ENCODE measurements around the gene CHD6. TPM values are rescaled to one million over a fixed set of nuclear protein-coding genes. Genes with fewer than 3 reads are reported as not detected.
A peak's percentile ranks its signal among the peaks of the same experiment; 100 is the strongest.

CHD6 gene
- total and polyA plus RNA-seq, 2 of the 13 experiments (the other 11 are each of a cell fraction or from before 2014, with no cell fraction given), result 14.4 to 52.0 TPM

DNA sequence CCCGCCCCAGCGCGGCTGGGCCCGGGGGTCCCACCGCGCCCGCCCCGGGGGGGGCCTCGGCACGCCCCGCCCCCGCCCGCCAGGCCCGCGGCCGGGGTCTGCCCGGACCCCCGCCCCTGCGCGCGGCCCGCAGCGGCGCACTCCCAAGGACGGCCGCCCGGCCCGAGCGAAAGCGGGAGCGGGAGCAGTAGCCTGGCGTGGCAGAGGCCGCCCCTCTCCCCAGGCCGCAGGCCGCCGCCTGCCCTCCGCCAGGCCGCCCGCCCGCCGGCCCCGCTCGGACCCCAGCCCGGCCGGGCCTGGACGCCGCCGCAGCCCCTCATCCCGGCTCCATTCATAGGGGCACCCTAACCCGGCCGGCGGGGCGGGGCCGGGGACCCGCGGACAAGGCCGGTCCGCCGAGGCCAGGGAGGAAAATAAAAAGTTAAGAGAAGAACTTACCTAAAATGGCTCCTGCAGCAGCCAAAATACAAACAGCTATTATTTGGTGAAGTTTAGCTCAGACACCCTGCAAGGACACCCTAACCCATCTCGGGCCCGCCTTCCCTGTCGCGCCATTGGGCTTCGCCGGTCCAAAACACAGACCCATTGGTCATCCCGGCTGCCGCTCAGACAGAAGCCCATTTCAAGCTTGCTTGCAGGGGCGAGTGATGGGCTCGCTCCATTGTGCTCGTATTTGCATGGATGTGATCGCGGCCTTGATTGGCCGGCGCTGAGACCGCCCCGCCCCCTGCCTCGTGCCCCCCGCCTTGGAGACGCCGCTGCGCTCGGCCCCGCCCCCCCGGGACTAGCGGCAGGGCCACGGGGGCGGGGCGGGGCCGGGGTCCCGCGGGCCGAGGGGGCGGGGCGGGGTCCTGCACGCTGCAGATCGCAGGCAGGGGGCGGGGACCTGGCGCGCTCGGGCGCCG is at the start of gene CHD6 (continued):
- TF ChIP-seq, protein P1, sequence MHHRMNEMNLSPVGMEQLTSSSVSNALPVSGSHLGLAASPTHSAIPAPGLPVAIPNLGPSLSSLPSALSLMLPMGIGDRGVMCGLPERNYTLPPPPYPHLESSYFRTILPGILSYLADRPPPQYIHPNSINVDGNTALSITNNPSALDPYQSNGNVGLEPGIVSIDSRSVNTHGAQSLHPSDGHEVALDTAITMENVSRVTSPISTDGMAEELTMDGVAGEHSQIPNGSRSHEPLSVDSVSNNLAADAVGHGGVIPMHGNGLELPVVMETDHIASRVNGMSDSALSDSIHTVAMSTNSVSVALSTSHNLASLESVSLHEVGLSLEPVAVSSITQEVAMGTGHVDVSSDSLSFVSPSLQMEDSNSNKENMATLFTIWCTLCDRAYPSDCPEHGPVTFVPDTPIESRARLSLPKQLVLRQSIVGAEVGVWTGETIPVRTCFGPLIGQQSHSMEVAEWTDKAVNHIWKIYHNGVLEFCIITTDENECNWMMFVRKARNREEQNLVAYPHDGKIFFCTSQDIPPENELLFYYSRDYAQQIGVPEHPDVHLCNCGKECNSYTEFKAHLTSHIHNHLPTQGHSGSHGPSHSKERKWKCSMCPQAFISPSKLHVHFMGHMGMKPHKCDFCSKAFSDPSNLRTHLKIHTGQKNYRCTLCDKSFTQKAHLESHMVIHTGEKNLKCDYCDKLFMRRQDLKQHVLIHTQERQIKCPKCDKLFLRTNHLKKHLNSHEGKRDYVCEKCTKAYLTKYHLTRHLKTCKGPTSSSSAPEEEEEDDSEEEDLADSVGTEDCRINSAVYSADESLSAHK (CRISPR knock-in tag; IDR thresholded peaks at IDR 0.05; ENCODE audit: borderline replicate concordance), result 0 out of 2 replicates have a peak, but pooled peaks have one; percentile 78
- TF ChIP-seq TBX2 (CRISPR knock-in tag; IDR thresholded peaks at IDR 0.05; ENCODE audit: borderline replicate concordance) (peak; percentile 43), SALL1 (CRISPR knock-in tag; IDR thresholded peaks at IDR 0.05) (peak; percentile 36), ELF1 (CRISPR knock-in tag; IDR thresholded peaks at IDR 0.05) (0 out of 2 replicates have a peak, but pooled peaks have one; percentile 58), NFYB (CRISPR knock-in tag; IDR thresholded peaks at IDR 0.05) (peak; percentile 99), ZBTB42 (CRISPR knock-in tag; IDR thresholded peaks at IDR 0.05) (no peak), ZNF543 (CRISPR knock-in tag; IDR thresholded peaks at IDR 0.05) (no peak), XBP1 (CRISPR knock-in tag; IDR thresholded peaks at IDR 0.05) (no peak), YEATS2 (CRISPR knock-in tag; IDR thresholded peaks at IDR 0.05; ENCODE audit: borderline replicate concordance) (peak; percentile 80; the same call in 1 of the 2 replicates), RBFOX2 (IDR thresholded peaks at IDR 0.05; ENCODE audit: low read depth, low read length) (peak; percentile 85), ZNF747 (CRISPR knock-in tag; IDR thresholded peaks at IDR 0.05; ENCODE audit: borderline replicate concordance) (0 out of 2 replicates have a peak, but pooled peaks have one; percentile 77), ZNF644 (CRISPR knock-in tag; IDR thresholded peaks at IDR 0.05; ENCODE audit: low read depth) (no peak), ZFP36L2 (CRISPR knock-in tag; IDR thresholded peaks at IDR 0.05) (peak; percentile 89), BRCA1 (CRISPR knock-in tag; IDR thresholded peaks at IDR 0.05) (no peak), NCOA2 (CRISPR knock-in tag; IDR thresholded peaks at IDR 0.05) (no peak; the same call in 1 of the 2 replicates), U2AF1 (optimal IDR thresholded peaks at IDR 0.05; ENCODE audit: low read depth, low read length) (no peak)
- TF ChIP-seq, protein P2, sequence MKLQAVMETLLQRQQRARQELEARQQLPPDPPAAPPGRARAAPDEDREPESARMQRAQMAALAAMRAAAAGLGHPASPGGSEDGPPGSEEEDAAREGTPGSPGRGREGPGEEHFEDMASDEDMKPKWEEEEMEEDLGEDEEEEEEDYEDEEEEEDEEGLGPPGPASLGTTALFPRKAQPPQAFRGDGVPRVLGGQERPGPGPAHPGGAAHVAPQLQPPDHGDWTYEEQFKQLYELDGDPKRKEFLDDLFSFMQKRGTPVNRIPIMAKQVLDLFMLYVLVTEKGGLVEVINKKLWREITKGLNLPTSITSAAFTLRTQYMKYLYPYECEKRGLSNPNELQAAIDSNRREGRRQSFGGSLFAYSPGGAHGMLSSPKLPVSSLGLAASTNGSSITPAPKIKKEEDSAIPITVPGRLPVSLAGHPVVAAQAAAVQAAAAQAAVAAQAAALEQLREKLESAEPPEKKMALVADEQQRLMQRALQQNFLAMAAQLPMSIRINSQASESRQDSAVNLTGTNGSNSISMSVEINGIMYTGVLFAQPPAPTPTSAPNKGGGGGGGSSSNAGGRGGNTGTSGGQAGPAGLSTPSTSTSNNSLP (IDR thresholded peaks at IDR 0.05; ENCODE audit: low read depth, low read length), result peak; percentile 71; the same call in 1 of the 2 replicates
- TF ChIP-seq, protein P3, sequence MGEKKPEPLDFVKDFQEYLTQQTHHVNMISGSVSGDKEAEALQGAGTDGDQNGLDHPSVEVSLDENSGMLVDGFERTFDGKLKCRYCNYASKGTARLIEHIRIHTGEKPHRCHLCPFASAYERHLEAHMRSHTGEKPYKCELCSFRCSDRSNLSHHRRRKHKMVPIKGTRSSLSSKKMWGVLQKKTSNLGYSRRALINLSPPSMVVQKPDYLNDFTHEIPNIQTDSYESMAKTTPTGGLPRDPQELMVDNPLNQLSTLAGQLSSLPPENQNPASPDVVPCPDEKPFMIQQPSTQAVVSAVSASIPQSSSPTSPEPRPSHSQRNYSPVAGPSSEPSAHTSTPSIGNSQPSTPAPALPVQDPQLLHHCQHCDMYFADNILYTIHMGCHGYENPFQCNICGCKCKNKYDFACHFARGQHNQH (CRISPR knock-in tag; IDR thresholded peaks at IDR 0.05), result peak; percentile 80; the same call in 1 of the 2 replicates
- TF ChIP-seq, protein P4, sequence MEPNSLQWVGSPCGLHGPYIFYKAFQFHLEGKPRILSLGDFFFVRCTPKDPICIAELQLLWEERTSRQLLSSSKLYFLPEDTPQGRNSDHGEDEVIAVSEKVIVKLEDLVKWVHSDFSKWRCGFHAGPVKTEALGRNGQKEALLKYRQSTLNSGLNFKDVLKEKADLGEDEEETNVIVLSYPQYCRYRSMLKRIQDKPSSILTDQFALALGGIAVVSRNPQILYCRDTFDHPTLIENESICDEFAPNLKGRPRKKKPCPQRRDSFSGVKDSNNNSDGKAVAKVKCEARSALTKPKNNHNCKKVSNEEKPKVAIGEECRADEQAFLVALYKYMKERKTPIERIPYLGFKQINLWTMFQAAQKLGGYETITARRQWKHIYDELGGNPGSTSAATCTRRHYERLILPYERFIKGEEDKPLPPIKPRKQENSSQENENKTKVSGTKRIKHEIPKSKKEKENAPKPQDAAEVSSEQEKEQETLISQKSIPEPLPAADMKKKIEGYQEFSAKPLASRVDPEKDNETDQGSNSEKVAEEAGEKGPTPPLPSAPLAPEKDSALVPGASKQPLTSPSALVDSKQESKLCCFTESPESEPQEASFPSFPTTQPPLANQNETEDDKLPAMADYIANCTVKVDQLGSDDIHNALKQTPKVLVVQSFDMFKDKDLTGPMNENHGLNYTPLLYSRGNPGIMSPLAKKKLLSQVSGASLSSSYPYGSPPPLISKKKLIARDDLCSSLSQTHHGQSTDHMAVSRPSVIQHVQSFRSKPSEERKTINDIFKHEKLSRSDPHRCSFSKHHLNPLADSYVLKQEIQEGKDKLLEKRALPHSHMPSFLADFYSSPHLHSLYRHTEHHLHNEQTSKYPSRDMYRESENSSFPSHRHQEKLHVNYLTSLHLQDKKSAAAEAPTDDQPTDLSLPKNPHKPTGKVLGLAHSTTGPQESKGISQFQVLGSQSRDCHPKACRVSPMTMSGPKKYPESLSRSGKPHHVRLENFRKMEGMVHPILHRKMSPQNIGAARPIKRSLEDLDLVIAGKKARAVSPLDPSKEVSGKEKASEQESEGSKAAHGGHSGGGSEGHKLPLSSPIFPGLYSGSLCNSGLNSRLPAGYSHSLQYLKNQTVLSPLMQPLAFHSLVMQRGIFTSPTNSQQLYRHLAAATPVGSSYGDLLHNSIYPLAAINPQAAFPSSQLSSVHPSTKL (CRISPR knock-in tag; IDR thresholded peaks at IDR 0.05), result peak; percentile 38; the same call in 1 of the 2 replicates
- TF ChIP-seq, protein P5, sequence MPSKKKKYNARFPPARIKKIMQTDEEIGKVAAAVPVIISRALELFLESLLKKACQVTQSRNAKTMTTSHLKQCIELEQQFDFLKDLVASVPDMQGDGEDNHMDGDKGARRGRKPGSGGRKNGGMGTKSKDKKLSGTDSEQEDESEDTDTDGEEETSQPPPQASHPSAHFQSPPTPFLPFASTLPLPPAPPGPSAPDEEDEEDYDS (CRISPR knock-in tag; IDR thresholded peaks at IDR 0.05), result peak; percentile 81

Measured in HepG2 (cell line).